Vagina (tissue), 2 donors: ENCODE data around the gene FDXACB1. TPM values are rescaled to one million over a fixed set of nuclear protein-coding genes. Genes with fewer than 3 reads are reported as not detected.

Experiments
- DNase-seq, 2 donors: peaks; one replicate each; pipeline ENCODE4 v3.0.0-alpha.2; 2017; ENCODE audit errors: extremely low spot score in 2 of 2
- H3K27ac ChIP-seq: fragments of 200-600 bp; sonication (generic); one replicate; pipeline ENCODE4 v1.5.1; 2019
- H3K27me3 ChIP-seq: fragments of 200-600 bp; sonication (generic); one replicate; pipeline ENCODE4 v1.5.1; 2019
- H3K36me3 ChIP-seq, 2 donors: fragments of 200-600 bp; sonication (generic); one replicate each; pipeline ENCODE4 v1.5.1; 2017 to 2019
- H3K4me1 ChIP-seq: fragments of 200-600 bp; sonication (generic); one replicate; pipeline ENCODE4 v1.5.1; 2019
- H3K4me3 ChIP-seq, 2 donors: fragments of 200-600 bp; sonication (generic); 1 replicate in 1 of 2; 2 replicates in 1 of 2; pipeline ENCODE4 v1.5.1; 2016 to 2019
- H3K9me3 ChIP-seq: fragments of 200-600 bp; sonication (generic); one replicate; pipeline ENCODE4 v1.5.1; 2019
- CTCF ChIP-seq, 3 experiments: fragments of 450-650 bp in 2 of 3; fragments of 200-600 bp in 1 of 3; sonication (generic) in 1 of 3; IDR thresholded peaks; one replicate each; pipeline ENCODE4 v1.5.1; 2017 to 2019; ENCODE audit warnings: antibody characterized with exemption in 3 of 3, mild to moderate bottlenecking in 2 of 3, moderate library complexity in 2 of 3
- POLR2A ChIP-seq, 2 donors: fragments of 450-650 bp; IDR thresholded peaks; one replicate each; pipeline ENCODE4 v1.6.1; 2017; ENCODE audit warnings: antibody characterized with exemption in 2 of 2, mild to moderate bottlenecking in 2 of 2, moderate library complexity in 2 of 2
- POLR2AphosphoS5 ChIP-seq, 2 donors: sonication (generic); formaldehyde crosslinking; IDR thresholded peaks; one replicate each; pipeline ENCODE4 v1.9.0; 2017; ENCODE audit warnings: antibody characterized with exemption in 2 of 2, mild to moderate bottlenecking in 2 of 2, low read depth in 1 of 2; ENCODE audit not compliant: insufficient read depth in 1 of 2
- intact Hi-C: fragments of 100-400 bp; cut with DNase I; formaldehyde crosslinking; loops from one replicate; pipeline ENCODE4 v1.15.1; 2023
- total RNA-seq: library from RNA; depleted of rRNA; stranded (reverse); fragments of >200 nt; gene quantifications from one replicate; pipeline ENCODE4 v1.2.3, GENCODE V29; 2016

FDXACB1 gene
- total RNA-seq, 1 donor from 2014 or later = not detected

GRCh38 chr11:111913031-111913861 is 34.3 kb upstream of the FDXACB1 start:
- peak in 1 of 2 donors; percentile 52 for TF ChIP-seq POLR2AphosphoS5 (IDR thresholded peaks at IDR 0.05; ENCODE audit: insufficient read depth in 1 of 2, low read depth in 1 of 2)
- no peak for TF ChIP-seq POLR2A (IDR thresholded peaks at IDR 0.05)
- TF ChIP-seq CTCF (IDR thresholded peaks at IDR 0.05) = no peak
- Histone ChIP-seq H3K4me3 (peak overlapping the region; percentile 58 to 69), H3K9me3 (no peaks in the 10 kb centered on the region), H3K27ac (peak overlapping the region; percentile 99), H3K27me3 (no peaks in the 10 kb centered on the region), H3K4me1 (peaks cover 45% of the 10 kb centered on the region), H3K36me3 (peaks cover 0 to 5% of the 10 kb centered on the region in 2 donors)
- DNase-seq = no peak
- intact Hi-C loops = no loop called here

GRCh38 chr11:111912535-111912934 is 33.6 kb upstream of the FDXACB1 start, which contains the start of gene HSPB2:
TSS of gene HSPB2 (plus strand) at chr11:111912734. CDS start at chr11:111912830, 96 bp downstream.
- H3K27me3 ChIP-seq = no peaks in the 10 kb centered on the region
- peaks cover 45% of the 10 kb centered on the region for H3K4me1 ChIP-seq
- no peaks in the 10 kb centered on the region for H3K9me3 ChIP-seq
- peaks cover 0 to 6% of the 10 kb centered on the region in 2 donors for H3K36me3 ChIP-seq
- no peak for DNase-seq
- H3K27ac ChIP-seq = peak within 1 kb of the TSS; percentile 99
- intact Hi-C loops = no loop called here
- TF ChIP-seq POLR2A (IDR thresholded peaks at IDR 0.05) (no peak), CTCF (IDR thresholded peaks at IDR 0.05) (no peak)
- H3K4me3 ChIP-seq = peak within 1 kb of the TSS; percentile 58 to 69

GRCh38 chr11:111911563-111912401 is 32.8 kb upstream of the FDXACB1 start, which contains the start of gene CRYAB:
TSS of gene CRYAB (minus strand) at chr11:111911770. CDS start at chr11:111911724, 46 bp downstream.
- H3K4me1 ChIP-seq = peaks cover 45% of the 10 kb centered on the region
- H3K27ac ChIP-seq = peak within 1 kb of the TSS; percentile 99
- peak within 1 kb of the TSS; percentile 58 to 69 for H3K4me3 ChIP-seq
- peaks cover 0 to 6% of the 10 kb centered on the region in 2 donors for H3K36me3 ChIP-seq
- intact Hi-C loops = no loop called here
- peak in 1 of 2 donors; percentile 98 for DNase-seq
- TF ChIP-seq POLR2A (IDR thresholded peaks at IDR 0.05) (peak in 1 of 2 donors; percentile 63), CTCF (IDR thresholded peaks at IDR 0.05) (no peak), POLR2AphosphoS5 (IDR thresholded peaks at IDR 0.05; ENCODE audit: insufficient read depth in 1 of 2, low read depth in 1 of 2) (peak; percentile 92 to 97)
- H3K9me3 ChIP-seq = no peaks in the 10 kb centered on the region
- no peaks in the 10 kb centered on the region for H3K27me3 ChIP-seq

- Histone ChIP-seq H3K4me1 (peaks cover 45% of the 10 kb centered on the region), H3K27me3 (no peaks in the 10 kb centered on the region), H3K36me3 (peaks cover 0 to 6% of the 10 kb centered on the region in 2 donors), H3K27ac (peak overlapping the region; percentile 99), H3K9me3 (no peaks in the 10 kb centered on the region), H3K4me3 (peak overlapping the region; percentile 58 to 69)
- intact Hi-C loops = no loop called here
- no peak for TF ChIP-seq CTCF (IDR thresholded peaks at IDR 0.05)
- no peak for TF ChIP-seq POLR2AphosphoS5 (IDR thresholded peaks at IDR 0.05; ENCODE audit: insufficient read depth in 1 of 2, low read depth in 1 of 2)
- no peak for TF ChIP-seq POLR2A (IDR thresholded peaks at IDR 0.05)
- no peak for DNase-seq
These were observed 32.0 kb upstream of the FDXACB1 start for GRCh38 chr11:111910676-111911562.
